ENCODE measurements around the gene CHST8.

The CHST8 gene

DNA sequence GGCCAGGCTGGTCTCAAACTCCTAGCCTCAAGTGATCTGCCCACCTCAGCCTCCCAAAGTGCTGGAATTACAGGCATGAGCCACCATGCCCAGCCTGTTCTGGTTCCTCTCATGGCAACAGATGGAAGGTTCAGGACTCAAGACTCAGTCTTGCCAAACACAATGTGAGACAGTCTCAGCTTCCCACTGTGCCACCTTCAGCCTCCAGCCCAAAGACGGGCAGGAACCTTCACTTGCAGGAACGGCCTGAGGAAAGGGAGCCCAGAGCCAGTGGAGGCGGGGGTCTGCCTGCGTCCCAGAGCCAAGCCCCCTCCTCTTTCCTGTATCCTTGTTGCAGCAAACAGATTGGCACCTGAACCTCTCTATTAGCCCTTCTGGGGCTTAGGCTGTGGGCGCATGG, 2.9 kb upstream of the CHST8 start:
- no peak for DNase-seq

DNA sequence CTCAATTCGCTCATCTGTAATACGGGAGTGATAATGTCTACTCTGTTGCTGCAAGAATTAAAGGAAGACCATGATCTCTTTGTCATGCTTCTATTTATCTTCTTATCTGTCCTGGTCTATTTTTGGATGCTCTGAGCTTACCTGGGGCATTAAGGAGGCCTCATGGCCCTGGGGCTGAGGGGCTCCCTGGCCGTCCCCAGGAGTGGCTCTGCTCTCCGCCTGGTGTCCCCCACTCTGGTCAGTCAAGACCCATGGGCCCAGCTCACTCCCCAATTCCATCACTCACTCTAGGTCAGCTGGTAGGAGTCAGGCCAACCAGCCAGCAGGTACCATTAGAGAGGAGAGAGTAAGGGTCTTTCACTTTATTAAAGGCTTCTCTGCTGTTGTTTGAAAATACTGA, 1.1 kb upstream of the CHST8 start:
- no peak for DNase-seq

DNA sequence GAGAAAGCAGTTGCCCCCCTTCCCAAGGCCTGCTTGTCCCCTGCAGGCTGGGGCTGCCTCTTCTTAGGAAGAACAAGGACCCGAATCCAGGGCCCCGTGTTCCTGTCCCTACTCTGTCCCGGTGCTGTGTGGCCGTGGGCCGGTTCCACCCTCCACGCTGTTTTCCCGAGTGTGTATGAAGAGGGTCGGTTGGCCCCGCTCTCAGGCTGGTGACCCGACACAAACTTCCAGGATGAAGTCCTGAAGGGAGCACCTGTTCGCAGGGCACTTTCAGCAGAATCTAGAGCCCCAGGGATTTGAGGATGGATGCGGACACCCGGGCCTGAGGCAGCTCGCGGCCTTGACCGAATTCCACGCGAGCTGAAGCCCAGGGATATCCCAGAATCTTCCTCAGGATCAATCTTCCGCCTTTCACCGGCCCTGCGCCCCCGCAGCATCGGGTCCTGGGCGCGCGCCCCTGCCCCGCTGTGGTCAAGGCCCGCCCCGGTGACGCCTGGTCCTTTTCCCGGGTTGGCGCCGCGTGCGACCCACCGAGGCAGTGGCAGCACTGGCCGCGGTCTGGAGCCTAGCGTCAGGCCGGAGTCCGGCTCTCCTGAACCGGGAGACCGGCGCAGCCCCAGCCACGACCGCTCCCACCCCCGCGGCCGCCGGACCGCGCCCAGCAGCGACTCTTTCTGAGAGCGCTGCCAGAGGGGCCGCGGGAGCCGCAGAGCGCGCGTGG, 528 bp upstream of the CHST8 start:
- DNase-seq = no peak

DNA sequence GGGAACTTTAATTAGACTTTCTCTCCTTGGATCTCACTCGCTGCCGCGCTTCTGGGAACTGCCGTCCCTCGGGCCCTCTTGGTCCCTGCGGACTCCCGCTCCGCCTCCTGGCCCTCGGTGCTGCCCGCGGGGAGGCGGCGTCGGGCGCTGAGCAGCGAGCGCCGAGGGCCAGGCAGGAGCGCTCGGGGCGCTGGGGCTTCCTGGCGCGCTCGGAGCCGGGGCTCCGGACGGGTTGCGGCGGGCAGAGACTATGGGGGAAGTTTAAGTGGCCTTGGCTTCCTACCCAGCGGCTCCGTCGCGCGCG, 704 bp downstream of the CHST8 start:
- DNase-seq = no peak

DNA sequence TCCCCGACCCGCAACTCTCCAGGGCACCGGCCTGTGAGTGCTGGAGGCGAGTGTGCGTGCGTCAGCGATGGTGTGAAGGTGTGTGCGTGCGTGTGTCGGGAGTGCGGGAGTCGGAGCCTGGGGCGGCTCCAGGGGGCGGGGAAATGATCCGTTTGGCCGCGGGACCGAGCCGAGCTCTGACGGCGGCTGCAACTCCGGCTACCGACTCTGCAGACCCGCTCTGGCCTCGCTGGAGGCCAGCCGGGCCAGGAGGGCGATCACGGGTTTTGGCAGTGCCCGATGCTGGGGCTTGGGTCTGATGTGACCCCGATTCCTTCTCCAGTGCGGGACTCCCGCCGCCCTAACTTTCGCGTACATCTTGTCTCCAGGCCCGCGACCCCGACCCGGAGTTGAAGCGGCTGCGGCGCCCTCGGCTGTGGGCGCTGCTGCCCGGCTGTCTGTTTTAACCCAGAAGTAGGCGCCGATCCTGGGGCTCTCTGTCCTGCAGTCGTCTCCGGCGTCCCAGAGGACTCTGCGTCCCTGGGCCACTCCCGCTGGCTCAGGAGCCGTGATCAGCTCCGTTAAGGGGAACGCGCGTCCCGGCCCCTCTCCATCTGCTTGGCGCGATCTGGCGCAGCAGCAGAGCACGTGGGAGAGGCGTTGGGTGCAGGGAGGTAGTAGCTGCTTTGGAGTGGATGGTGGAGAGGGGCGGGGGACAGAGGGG, 1.2 kb downstream of the CHST8 start:
- no peak for DNase-seq

DNA sequence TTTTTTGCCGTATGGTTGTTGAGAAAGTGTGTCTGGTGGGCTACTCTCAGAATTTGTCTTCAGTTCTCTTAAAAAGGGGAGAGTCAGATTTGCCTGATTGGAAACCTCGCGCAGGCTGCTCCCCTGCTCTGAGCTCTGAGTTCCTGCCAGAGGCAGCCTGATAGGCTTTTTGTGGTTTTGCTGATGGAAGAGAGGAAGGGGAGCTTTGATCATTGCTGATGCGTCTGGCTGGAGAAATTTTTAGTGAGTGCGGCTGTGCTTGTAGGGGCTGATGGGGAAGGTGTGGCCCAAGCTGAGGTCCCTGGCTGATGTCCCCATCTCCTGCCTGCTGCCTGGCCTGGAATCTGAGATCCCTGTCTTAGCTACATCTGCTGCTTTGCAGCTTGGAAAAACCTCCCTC, 2.8 kb downstream of the CHST8 start:
- no peak for DNase-seq

DNA sequence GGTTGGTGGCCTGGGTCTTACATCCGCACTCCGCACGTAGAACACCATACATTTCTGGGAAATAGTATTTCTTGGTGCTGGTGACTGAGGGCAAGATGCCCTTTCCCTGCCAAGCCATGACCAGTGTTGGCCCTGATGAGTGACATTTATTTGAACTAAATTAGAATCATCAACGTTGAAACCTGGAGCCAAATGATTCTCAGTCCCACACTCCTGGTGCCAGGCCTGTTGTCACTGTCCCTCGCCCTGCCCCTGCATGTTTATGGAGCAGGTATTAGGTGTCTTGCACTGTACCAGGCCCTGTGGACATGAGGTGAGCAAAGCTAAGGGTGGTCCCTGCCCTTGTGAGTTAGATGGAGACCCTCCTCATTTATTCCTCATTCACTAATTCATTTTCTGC, 5.8 kb downstream of the CHST8 start:
- DNase-seq = no peak

DNA sequence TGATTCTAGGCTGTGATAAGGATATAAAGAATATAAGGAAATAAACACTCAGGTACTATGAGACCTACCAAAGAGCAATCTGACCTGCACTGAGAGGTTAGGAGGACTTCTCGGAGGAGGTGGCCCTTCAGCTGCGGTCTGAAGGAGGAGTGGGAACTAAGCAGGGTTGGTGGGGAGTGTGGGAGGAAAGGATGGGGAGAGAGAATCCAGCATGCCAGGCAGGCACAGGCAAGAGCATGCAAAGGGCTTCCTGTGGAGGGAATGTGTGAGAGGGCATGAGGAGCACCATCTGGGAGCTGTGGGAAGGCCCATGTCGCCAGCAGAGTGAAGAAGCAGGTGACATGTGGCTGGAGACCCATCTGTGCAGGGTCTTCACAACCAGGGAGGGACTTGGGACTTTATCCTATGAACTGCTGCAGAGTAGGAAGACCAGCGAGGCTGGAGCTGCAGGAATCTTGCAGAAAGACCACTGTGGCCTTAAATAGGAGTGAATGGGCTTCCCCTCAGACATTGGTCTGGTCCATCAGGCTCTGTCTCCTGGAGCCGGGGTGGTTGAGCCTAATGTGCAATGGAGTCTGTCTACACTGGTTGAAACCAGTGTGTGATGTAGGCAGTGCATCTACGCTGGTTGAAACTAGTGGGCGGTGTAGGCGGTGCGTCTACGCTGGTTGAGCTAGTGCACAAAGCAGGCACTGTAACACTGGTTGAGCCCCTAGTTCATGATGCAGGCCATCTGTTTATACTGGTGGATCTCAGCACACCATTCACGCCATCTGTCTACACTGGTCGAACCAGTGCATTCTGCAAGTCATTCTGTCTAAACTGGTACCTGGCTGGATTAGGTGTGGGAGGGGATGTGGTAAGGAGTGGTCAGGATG, 6.4 kb downstream of the CHST8 start:
- no peak for DNase-seq

DNA sequence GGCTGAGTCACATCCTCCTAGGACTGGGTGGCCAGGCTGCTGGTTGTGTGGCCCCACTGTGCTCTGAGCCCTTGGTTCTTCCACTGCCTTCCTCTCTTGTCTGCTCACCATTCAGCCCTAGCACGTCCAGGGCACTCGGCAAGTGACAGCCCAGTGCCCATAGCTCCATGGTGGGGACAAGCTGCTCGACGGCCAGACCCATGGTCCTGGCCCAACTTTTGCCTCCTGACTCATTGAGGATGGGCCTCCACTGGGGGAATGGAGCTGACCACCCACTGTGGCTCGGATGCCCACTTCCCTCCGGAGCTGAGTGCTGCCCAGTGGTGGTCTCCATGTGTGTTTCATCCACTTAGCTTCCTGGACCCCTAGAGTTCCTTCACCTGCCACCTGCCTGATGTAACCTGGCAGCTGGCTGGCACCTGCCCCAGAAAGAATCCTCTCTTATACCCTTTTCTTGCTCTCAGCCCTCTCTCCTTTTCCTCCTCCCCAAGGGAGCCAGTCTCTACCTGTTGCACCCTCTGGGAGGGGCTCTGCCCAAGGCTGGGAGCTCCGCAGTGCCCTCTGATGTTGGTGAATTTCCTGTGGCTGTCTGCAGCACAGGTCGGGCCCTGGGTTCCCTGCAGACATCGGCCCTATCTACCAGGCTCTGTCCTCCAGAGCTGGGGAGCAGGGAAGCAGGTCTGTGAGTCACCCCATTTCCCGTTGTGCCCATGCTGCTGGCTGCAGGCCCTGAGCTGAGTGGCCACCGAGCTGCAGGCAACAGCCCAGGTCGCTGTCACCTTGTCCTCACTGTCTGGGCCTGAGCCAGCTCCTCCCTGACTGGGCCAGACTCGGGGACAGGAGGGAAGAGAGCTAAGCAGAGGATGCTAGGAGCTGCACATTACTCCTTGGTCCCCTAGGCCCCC, 7.4 kb downstream of the CHST8 start:
- no peak for DNase-seq

DNA sequence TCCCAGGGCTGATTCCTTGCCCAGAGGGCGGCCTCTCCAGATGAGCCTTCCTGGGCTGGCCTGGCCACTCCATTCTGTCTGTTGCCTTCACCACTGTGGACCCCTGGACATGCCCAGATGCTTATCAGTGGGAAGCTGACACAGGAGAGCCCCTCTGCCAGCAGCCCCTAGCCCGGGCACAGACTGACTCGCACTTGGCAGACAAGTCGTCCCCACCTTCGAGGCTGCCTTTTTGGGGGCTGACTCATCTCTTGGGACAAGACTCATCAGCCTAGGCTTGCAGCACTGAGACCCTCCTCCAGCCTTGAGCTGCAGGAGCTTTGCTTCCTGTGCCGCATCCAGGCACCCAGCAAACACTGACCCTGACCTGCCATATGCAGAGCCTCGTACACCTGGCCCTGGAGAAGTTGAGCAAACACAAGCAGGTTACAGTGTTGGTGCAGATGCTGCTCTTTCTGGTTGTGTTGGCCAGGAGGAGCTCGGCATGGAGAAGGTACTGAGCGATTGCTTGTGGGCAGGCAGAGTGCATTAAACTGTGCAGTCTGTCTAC, 8.1 kb downstream of the CHST8 start:
- DNase-seq = no peak

DNA sequence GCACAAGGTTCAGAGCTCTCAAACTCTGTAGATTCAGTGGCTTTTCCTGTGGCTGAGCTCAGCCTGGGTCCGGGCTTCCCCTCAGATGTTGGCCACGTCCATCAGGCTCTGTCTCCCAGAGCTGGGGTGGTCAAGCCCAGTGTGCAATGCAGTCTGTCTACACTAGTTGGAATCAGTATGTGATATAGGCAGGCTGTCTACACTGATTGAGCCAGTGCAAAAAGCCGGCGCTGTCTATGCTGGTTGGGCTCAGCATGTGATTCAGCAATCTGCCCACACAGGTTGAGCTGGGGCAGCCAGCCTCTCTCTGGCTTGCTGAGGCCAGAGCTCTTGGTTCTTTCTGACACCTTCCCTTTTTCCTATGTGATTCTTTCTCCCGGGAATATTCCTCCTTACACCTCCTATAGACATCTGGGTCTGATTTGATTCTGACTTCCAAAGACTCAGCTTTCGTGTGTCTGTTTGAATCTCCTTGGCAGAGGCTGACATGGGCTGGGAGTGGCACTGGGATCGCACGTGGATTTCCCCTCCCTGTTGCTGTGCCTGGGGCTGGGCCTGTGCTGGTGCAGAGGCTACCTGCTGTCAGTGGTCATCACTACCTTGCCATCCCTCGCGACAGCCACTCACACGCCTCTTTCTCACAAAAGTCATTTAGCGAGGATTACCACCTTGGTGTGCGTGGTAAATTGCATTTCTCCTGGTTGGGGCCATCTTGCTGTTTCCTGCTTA, 9.3 kb downstream of the CHST8 start:
- no peak for DNase-seq

DNA sequence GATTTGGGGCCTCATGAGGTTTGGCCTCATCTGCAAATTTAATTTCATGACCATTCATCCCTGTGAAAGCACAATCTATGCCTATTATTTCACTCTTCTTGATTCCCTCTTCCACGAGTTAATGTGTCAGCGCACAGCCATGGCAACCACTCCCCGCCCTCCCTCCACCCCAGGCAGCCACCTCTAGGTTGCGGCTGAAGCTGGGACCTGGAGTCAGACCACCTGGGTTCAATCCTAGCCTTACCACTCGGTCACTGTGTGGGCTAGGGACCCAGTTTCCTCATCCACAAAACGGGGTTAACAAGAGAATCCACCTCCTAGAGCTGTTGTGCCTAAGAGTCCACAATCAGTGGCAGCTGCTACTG, 9.8 kb downstream of the CHST8 start:
- DNase-seq = no peak

DNA sequence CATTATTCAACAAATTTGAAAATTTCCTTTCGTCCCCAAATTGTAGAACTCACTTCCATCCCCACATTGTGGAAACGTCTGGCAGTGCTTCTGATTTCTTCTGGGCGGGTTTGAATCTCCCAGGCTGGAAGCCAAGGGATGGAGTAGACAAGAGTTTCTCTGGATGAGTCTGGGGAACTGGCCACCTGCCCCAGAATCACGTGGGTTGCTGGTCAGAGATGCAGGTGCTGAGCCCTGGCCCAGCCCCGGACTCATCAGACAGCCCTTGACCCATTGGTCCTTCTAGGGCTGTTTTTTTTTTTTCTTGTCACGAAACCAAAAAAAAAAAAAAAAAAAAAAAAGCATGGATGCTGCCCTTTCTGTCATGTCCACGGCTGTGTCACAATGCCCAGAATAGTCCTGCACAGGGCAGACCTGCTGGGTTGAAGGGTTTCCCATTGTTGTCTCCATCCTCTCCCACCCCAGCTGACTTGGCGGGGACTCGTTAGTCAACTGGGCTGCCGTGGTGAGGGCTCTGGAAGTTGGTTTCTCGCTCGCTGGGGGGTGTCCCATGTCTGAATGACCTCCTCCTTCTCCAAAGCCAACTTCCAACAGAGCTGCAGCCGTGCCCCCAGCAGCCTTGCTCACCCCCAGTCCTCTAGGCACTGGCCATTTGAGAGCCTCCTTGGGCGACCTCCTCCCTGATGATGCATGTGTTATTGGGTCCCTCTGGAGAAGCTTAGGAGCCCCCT, 12.8 kb downstream of the CHST8 start:
- DNase-seq = no peak

DNA sequence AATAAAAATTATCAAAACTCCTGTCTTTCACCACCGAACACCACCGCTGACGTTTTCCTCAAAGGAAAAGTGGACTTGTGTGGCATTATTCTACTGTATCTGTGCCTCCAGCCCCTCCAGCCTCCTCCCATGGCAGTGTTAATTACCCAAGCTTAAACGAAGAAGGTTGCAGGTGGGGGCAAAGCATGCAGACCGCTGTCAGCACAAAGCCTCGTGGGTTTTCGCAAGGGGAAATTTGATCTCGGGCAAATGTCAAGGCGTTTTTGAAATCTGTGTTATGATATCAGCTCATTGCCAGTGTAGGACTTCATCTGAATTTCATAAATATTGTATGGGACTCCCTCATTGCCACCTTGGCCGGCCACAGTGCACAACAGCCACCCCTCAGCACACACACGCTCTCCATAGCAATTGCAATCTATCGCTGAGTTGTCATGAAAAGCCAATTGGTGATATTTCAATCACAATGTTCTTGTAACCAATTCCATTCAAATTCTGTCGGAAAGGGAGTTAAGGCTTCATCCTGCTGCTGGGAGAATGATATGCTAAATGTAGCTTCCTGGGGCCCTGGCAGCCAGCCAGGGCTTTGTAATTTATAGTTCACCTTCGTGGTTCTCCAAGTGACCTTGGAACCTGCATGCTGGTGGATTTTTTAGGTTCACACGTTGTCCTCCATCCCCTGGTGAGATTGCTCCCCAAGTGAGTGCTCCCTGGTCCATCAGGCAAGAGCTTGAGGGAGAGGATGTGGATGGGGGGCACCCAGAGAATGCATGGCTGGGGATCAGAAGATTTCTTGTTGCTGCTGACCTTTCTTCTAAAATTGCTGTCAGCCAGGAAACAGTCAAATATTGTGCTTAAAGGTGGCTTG, 16.6 kb downstream of the CHST8 start:
- DNase-seq = no peak

DNA sequence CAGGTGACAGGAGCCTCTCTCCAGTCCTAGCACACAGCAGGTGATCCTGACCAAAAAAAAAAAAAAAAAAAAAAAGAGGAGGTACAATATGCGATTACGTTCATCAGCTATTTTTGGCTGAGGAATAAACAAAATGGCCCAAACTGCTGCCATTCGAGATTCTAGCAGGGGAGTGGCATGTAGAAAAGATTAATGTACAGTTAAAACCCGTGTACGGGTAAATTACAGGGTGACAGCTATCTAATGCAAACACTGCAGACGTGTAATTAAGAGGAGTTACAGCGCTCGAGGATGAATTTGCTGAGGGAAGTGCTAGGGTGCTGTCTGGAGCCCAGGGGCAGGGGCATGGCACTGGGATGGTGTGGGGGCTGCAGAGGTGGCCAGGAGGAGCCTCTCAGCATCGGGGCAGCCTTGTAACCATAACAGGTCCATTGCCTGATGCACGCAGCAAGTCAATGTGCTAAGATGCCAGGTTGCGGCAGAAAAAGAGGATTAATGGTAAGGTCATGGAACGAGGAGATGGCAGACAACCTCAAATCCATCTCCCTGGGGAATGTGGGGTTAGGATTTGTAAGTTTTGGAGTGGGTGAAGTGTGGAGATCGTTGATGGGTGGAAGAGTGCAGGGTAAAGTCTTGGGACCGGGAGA, 17.4 kb downstream of the CHST8 start:
- DNase-seq = no peak

DNA sequence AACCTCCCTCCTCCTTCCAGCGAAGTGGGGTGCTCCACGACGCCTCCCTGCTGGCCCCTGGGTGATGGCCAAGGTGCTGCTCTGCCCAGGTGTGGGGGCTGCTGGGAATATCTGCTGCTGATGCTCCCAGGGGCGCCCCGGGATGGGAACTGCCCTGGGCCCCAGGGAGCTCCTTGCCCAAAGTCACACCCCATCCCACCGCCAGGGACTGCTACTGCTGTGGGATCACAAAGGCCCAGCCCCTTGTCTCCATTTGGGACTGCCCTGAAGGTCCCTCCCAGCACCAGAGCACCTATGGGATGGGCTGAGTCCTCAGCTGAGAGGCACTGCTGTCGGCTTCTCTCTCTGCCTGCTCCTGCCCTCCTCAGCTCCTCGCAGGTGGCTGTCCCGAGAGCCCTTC, 19.0 kb downstream of the CHST8 start:
- DNase-seq = no peak

DNA sequence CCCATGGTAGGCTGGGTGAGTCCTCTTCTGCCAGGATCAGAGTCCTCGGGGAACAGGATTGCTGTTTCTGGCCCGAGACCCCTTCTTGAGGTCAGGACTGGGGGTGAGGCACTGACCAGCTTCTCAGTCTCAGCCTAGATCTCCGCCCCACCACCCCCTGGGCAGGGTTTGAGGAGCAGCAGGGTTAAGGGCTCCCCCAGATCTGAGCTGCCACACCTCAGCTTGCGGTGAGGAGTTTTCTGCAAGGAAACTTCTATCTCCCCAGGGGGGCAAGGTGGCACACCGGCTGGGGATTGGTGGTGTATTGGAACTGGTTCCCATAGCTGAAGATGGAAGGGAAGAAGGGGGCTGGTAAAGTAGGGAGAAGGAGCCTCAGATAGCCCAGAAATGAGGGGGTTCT, 19.5 kb downstream of the CHST8 start:
- DNase-seq = no peak

DNA sequence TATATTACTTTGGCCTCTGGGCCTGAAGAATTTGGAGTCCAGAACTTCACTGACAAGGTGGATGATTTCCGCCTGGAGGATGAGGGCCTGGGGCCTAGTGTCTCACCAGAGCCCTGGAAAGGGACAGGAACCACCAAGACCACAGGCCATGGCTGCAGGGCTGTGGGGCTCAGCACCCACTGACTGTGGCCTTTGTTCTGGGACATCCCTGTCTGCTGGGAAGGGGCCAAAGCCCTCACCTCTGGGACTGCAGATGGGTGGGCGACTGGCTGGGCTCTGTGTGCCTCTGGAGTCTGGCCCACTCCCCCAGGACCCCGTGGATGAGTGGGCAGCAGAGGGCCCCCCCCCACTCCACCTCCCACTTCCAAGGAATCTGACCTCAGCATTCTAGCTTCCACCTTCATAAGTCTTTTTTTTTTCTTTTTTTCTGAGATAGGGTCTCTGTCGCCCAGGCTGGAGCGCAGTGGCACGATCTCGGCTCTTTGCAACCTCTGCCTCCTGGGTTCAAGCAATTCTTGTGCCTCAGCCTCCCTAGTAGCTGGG, 20.3 kb downstream of the CHST8 start:
- no peak for DNase-seq

DNA sequence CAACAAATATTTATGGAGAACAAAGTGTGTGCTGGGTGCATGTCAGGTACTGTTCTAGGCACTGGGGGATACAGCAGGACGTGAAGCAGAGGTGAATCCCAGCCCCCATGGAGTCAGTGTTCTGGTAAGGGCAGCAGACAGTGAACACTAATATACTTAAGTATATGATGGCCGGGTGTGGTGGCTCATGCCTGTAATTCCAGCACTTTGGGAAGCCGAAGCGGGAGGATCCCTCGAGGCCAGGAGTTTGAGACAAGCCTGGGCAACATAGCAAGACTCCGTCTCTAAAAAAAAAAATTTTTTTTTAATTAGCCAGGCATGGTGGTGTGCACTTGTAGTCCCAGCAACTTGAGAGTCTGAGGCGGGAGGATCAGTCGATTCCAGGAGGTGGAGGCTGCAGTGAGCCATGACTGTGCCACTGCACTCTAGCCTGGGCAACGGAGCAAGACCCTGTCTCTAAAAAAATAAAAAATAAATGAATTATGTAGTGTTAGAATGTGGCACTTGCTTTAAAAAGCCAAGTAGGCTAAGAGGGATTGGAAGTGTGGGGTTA, 22.6 kb downstream of the CHST8 start:
- DNase-seq = no peak
